COR-L47 (cell line): ENCODE data around the gene BTN2A1.
"Not testable (repeated sequence)": the region's sequence is repeated elsewhere in the genome, so short reads cannot be mapped to it uniquely, and the experiment has no call there.

Experiments used
- DNase-seq: peaks from one replicate; lab custom pipeline; 2025; lab: John Stamatoyannopoulos, UW

The BTN2A1 gene

GRCh38 chr6:26432627-26433201 lies 25.0 kb upstream of the BTN2A1 start:
- no peak for DNase-seq

GRCh38 chr6:26433680-26434079 lies 24.1 kb upstream of the BTN2A1 start:
- DNase-seq: not testable (repeated sequence)

- no peak for DNase-seq
These were observed 21.7 kb upstream of the BTN2A1 start for GRCh38 chr6:26436018-26436417.

- DNase-seq: no peak
These were observed 20.2 kb upstream of the BTN2A1 start for GRCh38 chr6:26437550-26437949.

- DNase-seq: no peak
These were observed 19.8 kb upstream of the BTN2A1 start for GRCh38 chr6:26438000-26438399.

- no peak for DNase-seq
These were observed 18.3 kb upstream of the BTN2A1 start for GRCh38 chr6:26439151-26440125.

GRCh38 chr6:26440977-26441358 lies 16.8 kb upstream of the BTN2A1 start:
- DNase-seq: no peak

GRCh38 chr6:26441977-26442376 lies 15.8 kb upstream of the BTN2A1 start:
- DNase-seq: no peak

- DNase-seq: no peak
These were observed 11.7 kb upstream of the BTN2A1 start for GRCh38 chr6:26445934-26446667.

GRCh38 chr6:26447257-26447656 lies 10.5 kb upstream of the BTN2A1 start:
- no peak for DNase-seq

GRCh38 chr6:26450240-26450639 lies 7.5 kb upstream of the BTN2A1 start:
- no peak for DNase-seq

GRCh38 chr6:26452631-26453235 lies 5.0 kb upstream of the BTN2A1 start:
- DNase-seq: no peak

GRCh38 chr6:26454631-26455030 lies 3.1 kb upstream of the BTN2A1 start:
- DNase-seq: no peak

GRCh38 chr6:26455357-26455970 lies 2.3 kb upstream of the BTN2A1 start:
- DNase-seq: no peak

GRCh38 chr6:26457264-26457805 lies 420 bp upstream of the BTN2A1 start:
- DNase-seq: peak; percentile 19

GRCh38 chr6:26459023-26459810 lies 1.5 kb downstream of the BTN2A1 start:
- DNase-seq: no peak

- DNase-seq: not testable (repeated sequence)
These were observed 3.6 kb downstream of the BTN2A1 start for GRCh38 chr6:26461353-26461752.

- DNase-seq: no peak
These were observed 6.3 kb downstream of the BTN2A1 start for GRCh38 chr6:26464014-26464413.

GRCh38 chr6:26464416-26465131 lies 6.8 kb downstream of the BTN2A1 start:
- DNase-seq: no peak

GRCh38 chr6:26465776-26466175 lies 8.0 kb downstream of the BTN2A1 start:
- no peak for DNase-seq
